Liver (tissue), 3 donors: ENCODE data around the gene PHF11.

ENCODE experiments used
- CTCF ChIP-seq: fragments of 150-350 bp; IDR thresholded peaks from 2 replicates; pipeline ENCODE4 v1.5.1; 2017; ENCODE audit warnings: improper control_type of control experiment, low read depth, low read length; ENCODE audit not compliant: missing input control
- EGR1 ChIP-seq, 2 donors: IDR thresholded peaks; 2 replicates each; pipeline ENCODE4 v1.6.1; 2016 to 2018; ENCODE audit warnings: antibody characterized with exemption in 2 of 2, low read depth in 2 of 2
- FOXA2 ChIP-seq: IDR thresholded peaks from 2 replicates; pipeline ENCODE4 v1.6.1; 2016; ENCODE audit warnings: antibody characterized with exemption
- MAX ChIP-seq: IDR thresholded peaks from 2 replicates; pipeline ENCODE4 v1.6.1; 2016; ENCODE audit warnings: antibody characterized with exemption
- RAD21 ChIP-seq, 2 donors: IDR thresholded peaks; 2 replicates each; pipeline ENCODE4 v1.6.1; 2016; ENCODE audit warnings: antibody characterized with exemption in 2 of 2, mild to moderate bottlenecking in 2 of 2
- REST ChIP-seq: IDR thresholded peaks from 2 replicates; pipeline ENCODE4 v1.6.1; 2016; ENCODE audit warnings: antibody characterized with exemption, mild to moderate bottlenecking
- YY1 ChIP-seq: IDR thresholded peaks from 2 replicates; pipeline ENCODE4 v1.6.1; 2016; ENCODE audit warnings: antibody characterized with exemption, mild to moderate bottlenecking
- donor health status: healthy.
- donor health status: healthy.

GRCh38 chr13:49512578-49512977 lies 16.8 kb downstream of the PHF11 start:
- TF ChIP-seq MAX = peak; percentile 54
- TF ChIP-seq EGR1 (IDR thresholded peaks at IDR 0.05; ENCODE audit: low read depth in 2 of 2) = no peak
- TF ChIP-seq REST = no peak
- TF ChIP-seq CTCF = no peak
- no peak for TF ChIP-seq YY1
- TF ChIP-seq RAD21 (IDR thresholded peaks at IDR 0.05) = no peak
- TF ChIP-seq FOXA2 = no peak
